ENCODE measurements around the gene LRRC71. TPM values are rescaled to one million over a fixed set of nuclear protein-coding genes. Genes with fewer than 3 reads are reported as not detected.

Gene LRRC71
- polyA plus RNA-seq, 4 donors: 0.25 to 0.99 (median 0.50) TPM

- DNase-seq (ENCODE audit: low read depth in 4 of 4, low spot score in 2 of 4): no peak
Observed at GRCh38 chr1:156942176-156942575, 21.7 kb downstream of the LRRC71 start.

- no peak for DNase-seq (ENCODE audit: low read depth in 4 of 4, low spot score in 2 of 4)
Observed at GRCh38 chr1:156942576-156942975, 22.1 kb downstream of the LRRC71 start.

- DNase-seq (ENCODE audit: low read depth in 4 of 4, low spot score in 2 of 4): no peak
Observed at GRCh38 chr1:156943756-156944155, 23.3 kb downstream of the LRRC71 start.

GRCh38 chr1:156944268-156944667 is 23.8 kb downstream of the LRRC71 start:
- no peak for DNase-seq (ENCODE audit: low read depth in 4 of 4, low spot score in 2 of 4)

- DNase-seq (ENCODE audit: low read depth in 4 of 4, low spot score in 2 of 4): no peak
Observed at GRCh38 chr1:156944848-156945247, 24.4 kb downstream of the LRRC71 start.

GRCh38 chr1:156945881-156946661 is 25.6 kb downstream of the LRRC71 start:
- DNase-seq (ENCODE audit: low read depth in 4 of 4, low spot score in 2 of 4): no peak

- no peak for DNase-seq (ENCODE audit: low read depth in 4 of 4, low spot score in 2 of 4)
Observed at GRCh38 chr1:156947127-156947526, 26.7 kb downstream of the LRRC71 start.

GRCh38 chr1:156947818-156948525 is 27.5 kb downstream of the LRRC71 start:
- DNase-seq (ENCODE audit: low read depth in 4 of 4, low spot score in 2 of 4): no peak

- DNase-seq (ENCODE audit: low read depth in 4 of 4, low spot score in 2 of 4): no peak
Observed at GRCh38 chr1:156948708-156949107, 28.3 kb downstream of the LRRC71 start.

- DNase-seq (ENCODE audit: low read depth in 4 of 4, low spot score in 2 of 4): no peak
Observed at GRCh38 chr1:156949127-156949526, 28.7 kb downstream of the LRRC71 start.

GRCh38 chr1:156951371-156951770 is 30.9 kb downstream of the LRRC71 start:
- no peak for DNase-seq (ENCODE audit: low read depth in 4 of 4, low spot score in 2 of 4)

- DNase-seq (ENCODE audit: low read depth in 4 of 4, low spot score in 2 of 4): no peak
Observed at GRCh38 chr1:156953571-156953970, 33.1 kb downstream of the LRRC71 start.

GRCh38 chr1:156956333-156956732 is 35.9 kb downstream of the LRRC71 start:
- DNase-seq (ENCODE audit: low read depth in 4 of 4, low spot score in 2 of 4): no peak

GRCh38 chr1:156957634-156958033 is 37.2 kb downstream of the LRRC71 start:
- DNase-seq (ENCODE audit: low read depth in 4 of 4, low spot score in 2 of 4): no peak

GRCh38 chr1:156958247-156958714 is 37.8 kb downstream of the LRRC71 start:
- DNase-seq (ENCODE audit: low read depth in 4 of 4, low spot score in 2 of 4): no peak

GRCh38 chr1:156959414-156959813 is 39.0 kb downstream of the LRRC71 start:
- no peak for DNase-seq (ENCODE audit: low read depth in 4 of 4, low spot score in 2 of 4)

GRCh38 chr1:156959925-156960324 is 39.5 kb downstream of the LRRC71 start:
- no peak for DNase-seq (ENCODE audit: low read depth in 4 of 4, low spot score in 2 of 4)

GRCh38 chr1:156961709-156962108 is 41.3 kb downstream of the LRRC71 start:
- no peak for DNase-seq (ENCODE audit: low read depth in 4 of 4, low spot score in 2 of 4)

- no peak for DNase-seq (ENCODE audit: low read depth in 4 of 4, low spot score in 2 of 4)
Observed at GRCh38 chr1:156963621-156964020, 43.2 kb downstream of the LRRC71 start.

GRCh38 chr1:156964441-156964840 is 44.0 kb downstream of the LRRC71 start:
- no peak for DNase-seq (ENCODE audit: low read depth in 4 of 4, low spot score in 2 of 4)

GRCh38 chr1:156969496-156969895 is 49.1 kb downstream of the LRRC71 start:
- no peak for DNase-seq (ENCODE audit: low read depth in 4 of 4, low spot score in 2 of 4)

GRCh38 chr1:156970017-156970416 is 49.6 kb downstream of the LRRC71 start:
- no peak for DNase-seq (ENCODE audit: low read depth in 4 of 4, low spot score in 2 of 4)

Measured in left renal cortex interstitium (tissue), 4 donors.